BJ (cell line): ENCODE data around the gene NNT. TPM values are rescaled to one million over a fixed set of nuclear protein-coding genes. Genes with fewer than 3 reads are reported as not detected.
"Not testable (repeated sequence)": the region's sequence is repeated elsewhere in the genome, so short reads cannot be mapped to it uniquely, and the experiment has no call there.

Experiments used
- CTCF ChIA-PET: fragments of 350-600 bp; formaldehyde crosslinking; extraction: SDS; loops from one replicate; lab custom pipeline; 2021; ENCODE audit warnings: antibody characterized with exemption, inconsistent platforms; lab: Yijun Ruan, JAX
- POLR2A ChIA-PET: fragments of 300-600 bp; sonication (Branson Sonifier 250); formaldehyde crosslinking; extraction: SDS; loops from one replicate; lab custom pipeline; 2021; ENCODE audit warnings: antibody characterized with exemption; lab: Charles Lee
- DNase-seq: peaks from one replicate; pipeline ENCODE4 v3.0.0-alpha.2; 2011; ENCODE audit warnings: low read depth
- H3K27me3 ChIP-seq: 2 replicates; pipeline ENCODE4 v1.6.0; 2011; ENCODE audit warnings: low read length; ENCODE audit not compliant: control insufficient read depth, insufficient read depth
- H3K36me3 ChIP-seq: 2 replicates; pipeline ENCODE4 v1.5.1; 2011; ENCODE audit warnings: low read length; ENCODE audit not compliant: control insufficient read depth, insufficient read depth
- H3K4me3 ChIP-seq: 2 replicates; pipeline ENCODE4 v1.5.1; 2011; ENCODE audit warnings: low read depth, mild to moderate bottlenecking, control low read depth, low read length
- polyA plus RNA-seq: library from polyadenylated mRNA; depleted of rRNA; stranded (reverse); fragments of >200 nt; gene quantifications from 2 replicates; pipeline ENCODE4 v1.2.3, GENCODE V29; 2011
- TF ChIP-seq, protein P1 (sequence below): IDR thresholded peaks from 2 replicates; pipeline ENCODE4 v1.5.1; 2011; ENCODE audit warnings: low read depth, mild to moderate bottlenecking, control low read depth, inconsistent platforms, low read length, moderate library complexity; ENCODE audit not compliant: insufficient read depth

NNT gene
- polyA plus RNA-seq, 1 experiment = 44.8 TPM

DNA sequence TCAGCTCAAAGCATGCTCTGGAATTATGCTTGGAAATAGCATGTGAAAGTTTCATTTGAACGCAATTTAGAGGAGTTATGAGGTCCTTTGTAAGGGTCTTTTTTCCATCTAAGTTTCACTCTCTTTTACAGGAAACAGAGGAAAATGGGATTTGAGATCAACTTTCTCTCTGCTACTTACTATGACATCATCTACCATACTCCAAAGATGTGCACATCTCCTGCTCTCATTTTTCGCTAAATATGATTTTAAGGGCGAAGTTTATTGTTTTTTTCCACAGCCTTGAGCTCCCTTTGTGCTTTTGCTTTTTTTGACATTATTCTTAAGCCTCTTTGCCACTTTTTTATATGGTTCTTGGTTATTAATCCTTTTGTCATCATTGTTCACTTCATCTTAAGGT, 125.6 kb downstream of the NNT start:
- TF ChIP-seq, protein P1, sequence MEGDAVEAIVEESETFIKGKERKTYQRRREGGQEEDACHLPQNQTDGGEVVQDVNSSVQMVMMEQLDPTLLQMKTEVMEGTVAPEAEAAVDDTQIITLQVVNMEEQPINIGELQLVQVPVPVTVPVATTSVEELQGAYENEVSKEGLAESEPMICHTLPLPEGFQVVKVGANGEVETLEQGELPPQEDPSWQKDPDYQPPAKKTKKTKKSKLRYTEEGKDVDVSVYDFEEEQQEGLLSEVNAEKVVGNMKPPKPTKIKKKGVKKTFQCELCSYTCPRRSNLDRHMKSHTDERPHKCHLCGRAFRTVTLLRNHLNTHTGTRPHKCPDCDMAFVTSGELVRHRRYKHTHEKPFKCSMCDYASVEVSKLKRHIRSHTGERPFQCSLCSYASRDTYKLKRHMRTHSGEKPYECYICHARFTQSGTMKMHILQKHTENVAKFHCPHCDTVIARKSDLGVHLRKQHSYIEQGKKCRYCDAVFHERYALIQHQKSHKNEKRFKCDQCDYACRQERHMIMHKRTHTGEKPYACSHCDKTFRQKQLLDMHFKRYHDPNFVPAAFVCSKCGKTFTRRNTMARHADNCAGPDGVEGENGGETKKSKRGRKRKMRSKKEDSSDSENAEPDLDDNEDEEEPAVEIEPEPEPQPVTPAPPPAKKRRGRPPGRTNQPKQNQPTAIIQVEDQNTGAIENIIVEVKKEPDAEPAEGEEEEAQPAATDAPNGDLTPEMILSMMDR = no peak
- Histone ChIP-seq H3K4me3 (no peak overlapping the region), H3K27me3 (no peaks in the 10 kb centered on the region), H3K36me3 (no peaks in the 10 kb centered on the region)
- DNase-seq = no peak
- POLR2A ChIA-PET = no interaction called here
- CTCF ChIA-PET = interaction anchor here (0.8 to 2.9 kb wide), 3 partner anchors 97 to 603 kb away, joined by 3 to 15 read pairs (median 5); no protein-coding TSS in a partner anchor

DNA sequence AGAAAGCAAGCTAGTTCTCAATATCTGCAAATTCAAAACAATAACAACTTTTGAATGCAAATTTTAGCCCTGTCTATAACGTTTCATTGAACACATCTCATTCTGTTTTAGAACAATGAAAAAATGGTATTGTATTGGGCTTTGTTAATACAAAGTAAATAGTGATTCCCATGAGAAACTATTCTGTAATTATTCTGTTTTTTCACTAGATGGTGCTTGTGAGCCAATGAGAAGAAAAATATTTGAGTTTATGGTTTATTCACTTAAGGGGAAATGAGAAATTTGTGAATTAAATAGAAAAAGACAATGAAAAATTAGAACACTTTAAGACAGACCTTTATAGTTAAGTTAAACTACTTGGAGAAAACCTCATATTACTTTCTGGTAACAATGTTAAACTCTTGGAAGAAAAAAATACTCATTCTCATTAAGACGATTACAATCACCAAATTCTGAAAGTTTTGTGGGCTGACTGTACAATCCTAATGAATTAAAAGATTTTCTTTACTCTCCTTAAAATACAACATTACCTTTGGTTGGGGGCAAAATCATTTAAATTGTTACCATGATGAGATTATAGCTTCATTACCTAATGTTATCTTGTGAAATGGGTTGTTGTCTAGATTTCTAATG, 127.0 kb downstream of the NNT start:
- POLR2A ChIA-PET = no interaction called here
- CTCF ChIA-PET = interaction anchor here (1.2 to 3.8 kb wide), 4 partner anchors 19 to 603 kb away, joined by 3 to 25 read pairs (median 10); no protein-coding TSS in a partner anchor
- no peak overlapping the region for H3K4me3 ChIP-seq
- TF ChIP-seq, protein P1 = peak; percentile 41
- no peaks in the 10 kb centered on the region for H3K36me3 ChIP-seq
- H3K27me3 ChIP-seq = no peaks in the 10 kb centered on the region
- peak; percentile 17 for DNase-seq

- TF ChIP-seq, protein P1 = no peak
- ChIA-PET POLR2A (no interaction called here), CTCF (interaction anchor here (1.2 to 3.8 kb wide), 4 partner anchors 18 to 602 kb away, joined by 3 to 25 read pairs (median 10); no protein-coding TSS in a partner anchor)
- Histone ChIP-seq H3K27me3 (no peaks in the 10 kb centered on the region), H3K36me3 (no peaks in the 10 kb centered on the region), H3K4me3 (no peak overlapping the region)
- DNase-seq = no peak
Measured at GRCh38 chr5:43730832-43731342, 127.9 kb downstream of the NNT start.

DNA sequence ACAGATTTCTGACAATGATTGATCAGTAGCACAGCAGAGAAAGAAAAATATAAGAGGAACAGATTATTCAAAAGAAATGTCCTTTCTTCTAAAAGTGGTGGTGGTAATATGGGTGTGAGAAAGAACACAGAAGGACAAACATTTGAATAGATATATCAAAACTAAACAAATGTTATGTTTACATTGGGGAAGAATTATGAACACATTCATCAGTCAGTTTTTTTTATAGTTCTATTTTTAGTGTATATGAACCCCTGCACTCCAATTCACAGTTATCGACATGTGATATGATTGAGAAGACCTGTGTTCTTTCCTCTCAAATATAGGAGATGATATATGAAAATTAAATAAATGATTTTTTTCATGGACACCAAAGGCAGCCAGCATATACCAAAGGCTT, 128.6 kb downstream of the NNT start:
- Histone ChIP-seq H3K36me3 (no peaks in the 10 kb centered on the region), H3K27me3 (no peaks in the 10 kb centered on the region), H3K4me3 (no peak overlapping the region)
- no peak for DNase-seq
- ChIA-PET CTCF (interaction anchor here (2.9 to 3.8 kb wide), 2 partner anchors 101 to 601 kb away, joined by 15 to 25 read pairs; no protein-coding TSS in a partner anchor), POLR2A (no interaction called here)
- TF ChIP-seq, protein P1 = no peak

DNA sequence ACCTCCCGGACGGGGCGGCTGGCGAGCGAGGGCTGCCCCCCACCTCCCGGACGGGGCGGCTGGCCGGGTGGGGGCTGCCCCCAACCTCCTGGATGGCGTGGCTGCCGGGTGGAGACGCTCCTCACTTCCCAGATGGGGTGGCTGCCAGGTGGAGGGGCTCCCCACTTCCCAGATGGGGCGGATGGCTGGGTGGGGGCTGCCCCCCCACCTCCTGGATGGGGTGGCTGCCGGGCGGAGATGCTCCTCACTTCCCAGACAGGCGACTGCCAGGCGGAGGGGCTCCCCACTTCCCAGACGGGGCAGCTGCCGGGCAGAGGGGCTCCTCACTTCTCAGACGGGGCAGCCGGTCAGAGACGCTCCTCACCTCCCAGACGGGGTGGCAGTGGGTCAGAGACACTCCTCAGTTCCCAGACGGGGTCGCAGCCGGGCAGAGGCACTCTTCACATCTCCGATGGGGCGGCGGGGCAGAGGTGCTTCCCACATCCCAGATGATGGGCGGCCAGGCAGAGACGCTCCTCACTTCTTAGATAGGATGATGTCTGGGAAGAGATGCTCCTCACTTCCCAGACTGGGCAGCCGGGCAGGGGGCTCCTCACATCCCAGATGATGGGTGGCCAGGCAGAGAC, 143.1 kb downstream of the NNT start:
- H3K36me3 ChIP-seq, POLR2A ChIA-PET, H3K27me3 ChIP-seq, CTCF ChIA-PET, DNase-seq, H3K4me3 ChIP-seq: not testable (repeated sequence)
